OCI-LY3 (cell line): Measurements from ENCODE around the gene DCTD.

Source experiments
- H2AFZ ChIP-seq: fragments of 200-600, 300-600 bp; shearing (Covaris generic); 2 replicates; pipeline ENCODE4 v1.6.0; 2014; ENCODE audit warnings: antibody characterized with exemption, low read depth, low read length
- H3K27ac ChIP-seq: fragments of 200-600, 300-600 bp; sonication (generic); 2 replicates; pipeline ENCODE4 v1.5.1; 2014; ENCODE audit warnings: mild to moderate bottlenecking, low read length, moderate library complexity, mixed read lengths
- H3K27me3 ChIP-seq: fragments of 200-600, 300-600 bp; sonication (generic); 2 replicates; pipeline ENCODE4 v1.6.1; 2014; ENCODE audit warnings: low read depth, low read length, mixed read lengths
- H3K36me3 ChIP-seq: fragments of 200-600, 300-600 bp; sonication (generic); replicated peaks from 2 replicates; pipeline ENCODE3; 2014; ENCODE audit warnings: low read depth, low read length, mixed read lengths
- H3K4me1 ChIP-seq: fragments of 300-600, 200-600 bp; sonication (generic); 2 replicates; pipeline ENCODE4 v1.6.1; 2014; ENCODE audit warnings: low read length, mixed read lengths
- H3K4me2 ChIP-seq: fragments of 200-600, 300-600 bp; sonication (generic); 2 replicates; pipeline ENCODE4 v1.6.1; 2014; ENCODE audit warnings: low read length, mixed read lengths
- H3K4me3 ChIP-seq: fragments of 300-600, 200-600 bp; sonication (generic); 2 replicates; pipeline ENCODE4 v1.5.1; 2014; ENCODE audit warnings: antibody characterized with exemption, mild to moderate bottlenecking, low read length, moderate library complexity
- H3K79me2 ChIP-seq: fragments of 300-600, 200-600 bp; shearing (Covaris generic); 2 replicates; pipeline ENCODE4 v1.6.1; 2014; ENCODE audit warnings: mild to moderate bottlenecking, low read length, mixed read lengths
- H3K9ac ChIP-seq: fragments of 300-600, 200-600 bp; shearing (Covaris generic); 2 replicates; pipeline ENCODE4 v1.6.0; 2014; ENCODE audit warnings: mild to moderate bottlenecking, low read length, moderate library complexity
- H3K9me3 ChIP-seq: fragments of 200-600, 300-600 bp; shearing (Covaris generic); 2 replicates; pipeline ENCODE4 v1.6.1; 2014; ENCODE audit warnings: low read length, mixed read lengths; ENCODE audit not compliant: insufficient read depth
- H4K20me1 ChIP-seq: fragments of 200-600, 300-600 bp; sonication (generic); 2 replicates; pipeline ENCODE4 v1.6.1; 2016; ENCODE audit warnings: low read length, mixed read lengths; ENCODE audit not compliant: insufficient read depth
- CTCF ChIP-seq: fragments of 200-600, 300-600 bp; sonication (generic); IDR thresholded peaks from 2 replicates; pipeline ENCODE4 v1.5.1; 2014; ENCODE audit warnings: antibody characterized with exemption, low read length, low read depth
- EZH2phosphoT487 ChIP-seq: fragments of 200-600 bp; shearing (Covaris generic); IDR thresholded peaks from 2 replicates; pipeline ENCODE4 v1.6.1; 2018; ENCODE audit warnings: antibody characterized with exemption, mixed run types, low read depth

DCTD gene

DNA sequence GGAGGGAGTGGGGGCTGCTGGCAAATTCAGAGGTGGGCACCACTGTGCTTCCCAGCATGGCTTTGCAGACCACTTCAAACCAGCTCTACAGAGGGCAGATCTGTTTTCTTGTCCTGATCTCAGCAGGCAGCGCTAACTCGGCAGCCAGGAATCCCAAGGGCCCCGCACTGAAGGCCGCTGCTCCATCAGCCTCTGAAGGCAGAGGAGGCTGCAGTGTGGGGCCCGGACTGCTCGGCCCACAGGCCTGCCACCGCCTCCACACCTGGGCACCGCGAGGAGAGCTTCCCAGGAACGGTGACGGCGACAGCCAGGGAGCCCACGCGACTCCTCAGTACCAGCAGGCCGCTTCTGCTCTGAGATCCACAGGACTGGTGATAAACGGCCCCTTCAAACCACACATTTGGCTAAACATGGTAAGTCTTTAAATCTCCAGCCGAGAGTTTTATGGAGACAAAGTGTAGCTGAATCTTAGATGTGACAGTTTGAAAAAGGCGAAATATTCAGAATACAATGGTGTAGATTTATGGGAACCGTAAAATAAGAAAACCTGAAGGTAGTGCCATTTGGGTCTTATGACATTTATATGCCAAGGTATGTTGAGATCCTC is 23.6 kb downstream of the DCTD start:
- H2AFZ ChIP-seq: no peak overlapping the region
- H3K9ac ChIP-seq: no peak overlapping the region
- no peak overlapping the region for H3K4me2 ChIP-seq
- H4K20me1 ChIP-seq: 0 out of 2 replicates have a peak, but pooled peaks cover 7% of the 10 kb centered on the region
- H3K36me3 ChIP-seq: peaks cover 82% of the 10 kb centered on the region
- no peak overlapping the region for H3K4me3 ChIP-seq
- H3K9me3 ChIP-seq: no peaks in the 10 kb centered on the region
- H3K27ac ChIP-seq: no peak overlapping the region
- TF ChIP-seq CTCF: no peak
- TF ChIP-seq EZH2phosphoT487: no peak
- H3K79me2 ChIP-seq: peaks cover 11% of the 10 kb centered on the region; the same call in 1 of the 2 replicates
- H3K27me3 ChIP-seq: no peaks in the 10 kb centered on the region
- H3K4me1 ChIP-seq: no peaks in the 10 kb centered on the region

GRCh38 chr4:182893047-182893446 is 24.1 kb downstream of the DCTD start:
- Histone ChIP-seq H3K9me3 (no peaks in the 10 kb centered on the region), H3K4me2 (no peak overlapping the region), H2AFZ (no peak overlapping the region), H3K27ac (no peak overlapping the region), H3K27me3 (no peaks in the 10 kb centered on the region), H3K36me3 (peaks cover 86% of the 10 kb centered on the region), H3K4me3 (no peak overlapping the region), H4K20me1 (0 out of 2 replicates have a peak, but pooled peaks cover 7% of the 10 kb centered on the region), H3K4me1 (no peaks in the 10 kb centered on the region), H3K9ac (no peak overlapping the region), H3K79me2 (peaks cover 10% of the 10 kb centered on the region; the same call in 1 of the 2 replicates)
- TF ChIP-seq CTCF: no peak
- TF ChIP-seq EZH2phosphoT487: no peak

GRCh38 chr4:182890202-182890601 is 27.0 kb downstream of the DCTD start:
- H3K4me1 ChIP-seq: no peaks in the 10 kb centered on the region
- H3K36me3 ChIP-seq: peaks cover 91% of the 10 kb centered on the region
- 0 out of 2 replicates have a peak, but pooled peaks cover 2% of the 10 kb centered on the region for H3K9me3 ChIP-seq
- no peaks in the 10 kb centered on the region for H3K79me2 ChIP-seq
- TF ChIP-seq CTCF (no peak), EZH2phosphoT487 (no peak)
- no peak overlapping the region for H3K9ac ChIP-seq
- no peaks in the 10 kb centered on the region for H4K20me1 ChIP-seq
- H3K27me3 ChIP-seq: no peaks in the 10 kb centered on the region
- no peak overlapping the region for H3K4me2 ChIP-seq
- no peak overlapping the region for H3K27ac ChIP-seq
- no peak overlapping the region for H2AFZ ChIP-seq
- H3K4me3 ChIP-seq: no peak overlapping the region

DNA sequence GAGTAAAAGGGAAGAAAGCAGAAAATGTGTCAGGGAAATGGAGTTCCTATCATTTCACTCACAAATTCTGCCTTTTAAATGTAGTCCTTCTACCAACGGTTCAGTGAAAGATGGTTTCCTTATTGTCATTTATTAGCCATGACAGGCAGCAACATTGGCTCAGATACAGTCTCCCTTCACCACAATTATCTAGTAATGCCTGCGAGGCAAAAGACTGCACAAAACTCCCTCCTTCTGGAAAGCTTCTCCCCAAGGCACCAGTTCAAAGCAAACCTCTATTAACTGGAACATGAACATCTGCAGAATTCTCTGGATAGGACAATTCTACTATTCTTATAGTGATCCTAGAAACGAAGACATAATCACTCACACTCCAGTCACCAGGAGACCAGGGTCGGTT is 28.3 kb downstream of the DCTD start:
- Histone ChIP-seq H2AFZ (no peak overlapping the region), H3K4me3 (no peak overlapping the region), H4K20me1 (no peaks in the 10 kb centered on the region), H3K4me2 (no peak overlapping the region), H3K79me2 (no peaks in the 10 kb centered on the region), H3K9ac (no peak overlapping the region), H3K27ac (no peak overlapping the region), H3K27me3 (no peaks in the 10 kb centered on the region), H3K9me3 (0 out of 2 replicates have a peak, but pooled peaks cover 7% of the 10 kb centered on the region), H3K36me3 (peaks cover 91% of the 10 kb centered on the region), H3K4me1 (no peaks in the 10 kb centered on the region)
- TF ChIP-seq CTCF (no peak), EZH2phosphoT487 (no peak)
